ENCODE results near the gene ATP10A. TPM values are rescaled to one million over a fixed set of nuclear protein-coding genes. Genes with fewer than 3 reads are reported as not detected.

The ATP10A gene
- total RNA-seq, 1 experiment from 2014 or later = 2.0 TPM

- Histone ChIP-seq H3K4me3 (ENCODE audit: insufficient read depth, low read depth, low read length) (no peak overlapping the region), H3K36me3 (replicated peaks; ENCODE audit: control insufficient read depth, insufficient read depth, low read length) (no peaks in the 10 kb centered on the region), H3K27me3 (ENCODE audit: control insufficient read depth, insufficient read depth, low read length) (no peaks in the 10 kb centered on the region)
- no peak for DNase-seq
Observed at GRCh38 chr15:25719101-25719985, 143.8 kb downstream of the ATP10A start.

DNA sequence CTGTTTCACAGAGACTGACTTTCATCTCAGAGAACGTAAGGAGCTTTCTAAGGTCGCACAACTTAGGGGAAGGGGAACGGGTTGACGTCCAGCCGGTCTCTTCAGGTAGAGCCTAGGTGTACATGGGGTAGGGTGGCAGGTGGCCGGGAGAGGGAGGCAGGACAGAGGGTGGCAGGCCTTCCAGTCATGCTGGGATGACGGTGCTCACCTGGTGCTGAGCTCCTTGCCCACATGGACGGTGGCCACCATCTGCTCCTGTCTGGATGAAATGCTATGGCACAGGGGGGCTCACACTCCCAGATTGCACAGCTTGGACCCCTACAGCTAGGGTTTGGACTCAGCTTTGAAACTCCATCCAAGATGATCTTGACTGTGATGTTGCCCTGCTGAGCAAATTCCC, 144.5 kb downstream of the ATP10A start:
- H3K27me3 ChIP-seq (ENCODE audit: control insufficient read depth, insufficient read depth, low read length) = no peaks in the 10 kb centered on the region
- H3K36me3 ChIP-seq (replicated peaks; ENCODE audit: control insufficient read depth, insufficient read depth, low read length) = no peaks in the 10 kb centered on the region
- no peak overlapping the region for H3K4me3 ChIP-seq (ENCODE audit: insufficient read depth, low read depth, low read length)
- no peak for DNase-seq

GRCh38 chr15:25718169-25718536, 145.0 kb downstream of the ATP10A start:
- no peak overlapping the region for H3K4me3 ChIP-seq (ENCODE audit: insufficient read depth, low read depth, low read length)
- no peaks in the 10 kb centered on the region for H3K36me3 ChIP-seq (replicated peaks; ENCODE audit: control insufficient read depth, insufficient read depth, low read length)
- DNase-seq = no peak
- no peaks in the 10 kb centered on the region for H3K27me3 ChIP-seq (ENCODE audit: control insufficient read depth, insufficient read depth, low read length)

DNA sequence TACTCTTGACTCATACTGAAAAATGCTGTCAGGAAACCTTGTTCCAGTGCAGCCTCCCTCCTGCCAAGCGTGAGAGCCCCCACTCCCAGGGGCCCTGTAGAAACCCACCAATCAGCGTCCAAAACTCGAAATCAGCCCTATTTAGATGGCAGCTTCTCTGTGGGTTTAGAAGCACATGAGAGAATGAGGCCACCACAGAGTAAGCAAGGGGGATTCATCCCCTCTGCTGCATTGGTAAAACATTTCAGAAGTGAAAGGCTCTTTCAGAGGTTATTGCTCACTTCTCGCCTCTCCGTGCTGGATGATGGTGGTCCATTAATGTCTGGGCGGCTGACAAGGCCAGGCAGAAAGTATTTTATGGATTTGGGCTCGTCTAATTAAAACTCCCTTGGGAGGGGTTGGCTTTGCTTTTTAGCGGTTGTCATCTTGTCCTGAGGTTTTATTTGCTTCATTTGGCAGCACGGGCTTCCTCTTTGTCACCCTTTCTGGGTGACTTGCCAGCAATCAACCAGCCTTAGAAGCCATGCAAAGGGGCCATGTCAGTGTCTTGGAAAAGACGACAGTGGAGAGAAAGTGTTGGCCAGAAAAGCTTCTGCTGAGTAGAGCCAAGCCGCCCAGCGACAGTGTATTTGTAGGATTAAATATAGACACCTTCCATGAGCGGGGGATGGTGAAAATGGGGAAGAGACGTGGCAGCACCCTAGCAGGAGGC, 145.5 kb downstream of the ATP10A start:
- peak; percentile 45 for DNase-seq
- Histone ChIP-seq H3K4me3 (ENCODE audit: insufficient read depth, low read depth, low read length) (no peak overlapping the region), H3K27me3 (ENCODE audit: control insufficient read depth, insufficient read depth, low read length) (no peaks in the 10 kb centered on the region), H3K36me3 (replicated peaks; ENCODE audit: control insufficient read depth, insufficient read depth, low read length) (no peaks in the 10 kb centered on the region)

GRCh38 chr15:25717127-25717456, 146.0 kb downstream of the ATP10A start:
- DNase-seq = no peak
- no peak overlapping the region for H3K4me3 ChIP-seq (ENCODE audit: insufficient read depth, low read depth, low read length)
- no peaks in the 10 kb centered on the region for H3K27me3 ChIP-seq (ENCODE audit: control insufficient read depth, insufficient read depth, low read length)
- H3K36me3 ChIP-seq (replicated peaks; ENCODE audit: control insufficient read depth, insufficient read depth, low read length) = no peaks in the 10 kb centered on the region

DNA sequence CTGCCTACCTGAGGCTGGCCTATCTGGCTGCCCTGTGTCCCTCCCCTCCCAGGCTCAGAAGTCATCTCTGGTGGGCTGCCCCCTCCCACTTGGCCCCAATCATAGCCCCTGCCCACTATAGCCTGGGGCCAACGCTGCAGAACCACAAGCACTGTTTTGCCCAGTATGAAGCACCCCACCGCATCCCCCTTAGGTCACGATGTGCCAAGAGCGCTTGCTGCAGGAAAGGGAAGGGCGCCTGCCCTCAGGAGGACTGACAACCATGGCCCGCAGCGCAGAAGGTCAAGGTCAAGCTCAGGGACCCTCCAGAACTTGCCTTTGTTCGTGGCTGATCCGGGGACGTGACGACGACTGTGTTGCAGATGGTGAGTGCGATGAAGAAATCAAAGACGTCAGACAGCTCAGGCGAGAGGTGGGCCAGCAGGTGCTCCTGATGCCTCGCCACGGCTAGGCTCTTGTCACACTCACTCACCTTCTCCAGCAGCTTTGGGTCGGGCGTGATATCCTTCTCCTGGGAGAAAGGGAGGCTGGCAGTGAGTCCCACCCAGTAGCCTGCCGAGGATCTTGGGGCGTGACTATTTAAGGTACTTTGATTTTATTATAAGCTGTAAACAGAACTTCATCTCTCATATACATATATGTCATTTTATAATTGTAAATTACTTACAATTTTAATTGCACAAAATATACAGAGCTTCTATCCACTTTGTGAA, 146.6 kb downstream of the ATP10A start:
- no peaks in the 10 kb centered on the region for H3K36me3 ChIP-seq (replicated peaks; ENCODE audit: control insufficient read depth, insufficient read depth, low read length)
- DNase-seq = peak; percentile 32
- H3K27me3 ChIP-seq (ENCODE audit: control insufficient read depth, insufficient read depth, low read length) = no peaks in the 10 kb centered on the region
- no peak overlapping the region for H3K4me3 ChIP-seq (ENCODE audit: insufficient read depth, low read depth, low read length)

- no peaks in the 10 kb centered on the region for H3K27me3 ChIP-seq (ENCODE audit: control insufficient read depth, insufficient read depth, low read length)
- no peaks in the 10 kb centered on the region for H3K36me3 ChIP-seq (replicated peaks; ENCODE audit: control insufficient read depth, insufficient read depth, low read length)
- no peak overlapping the region for H3K4me3 ChIP-seq (ENCODE audit: insufficient read depth, low read depth, low read length)
- peak; percentile 41 for DNase-seq
Observed at GRCh38 chr15:25715536-25716413, 147.4 kb downstream of the ATP10A start.

- Histone ChIP-seq H3K27me3 (ENCODE audit: control insufficient read depth, insufficient read depth, low read length) (no peaks in the 10 kb centered on the region), H3K36me3 (replicated peaks; ENCODE audit: control insufficient read depth, insufficient read depth, low read length) (no peaks in the 10 kb centered on the region), H3K4me3 (ENCODE audit: insufficient read depth, low read depth, low read length) (no peak overlapping the region)
- peak; percentile 48 for DNase-seq
Observed at GRCh38 chr15:25714538-25714840, 148.6 kb downstream of the ATP10A start.

GRCh38 chr15:25713736-25714537, 149.2 kb downstream of the ATP10A start:
- no peak overlapping the region for H3K4me3 ChIP-seq (ENCODE audit: insufficient read depth, low read depth, low read length)
- H3K27me3 ChIP-seq (ENCODE audit: control insufficient read depth, insufficient read depth, low read length) = no peaks in the 10 kb centered on the region
- H3K36me3 ChIP-seq (replicated peaks; ENCODE audit: control insufficient read depth, insufficient read depth, low read length) = no peaks in the 10 kb centered on the region
- DNase-seq = peak; percentile 54

DNA sequence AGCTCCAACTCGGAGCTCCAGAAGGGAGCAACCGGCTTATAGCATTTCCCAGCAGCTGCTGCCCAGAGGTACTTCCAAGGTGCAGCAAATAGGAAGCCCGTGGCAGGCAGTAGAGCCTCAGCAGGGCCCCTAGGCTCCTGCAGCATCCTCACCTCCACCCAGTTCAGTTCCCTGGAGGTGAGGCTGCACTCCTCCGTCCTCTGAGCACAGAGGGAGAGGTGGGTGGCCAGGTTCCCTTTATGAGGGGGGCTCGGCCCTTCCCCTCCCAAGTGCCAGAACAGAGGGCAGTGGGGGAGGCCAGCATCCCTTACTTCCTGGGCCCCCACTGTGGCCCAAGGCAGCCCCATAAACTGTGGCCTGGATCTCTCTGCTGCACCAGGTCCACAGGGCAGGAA, 150.2 kb downstream of the ATP10A start:
- peak; percentile 27 for DNase-seq
- H3K4me3 ChIP-seq (ENCODE audit: insufficient read depth, low read depth, low read length) = no peak overlapping the region

DNA sequence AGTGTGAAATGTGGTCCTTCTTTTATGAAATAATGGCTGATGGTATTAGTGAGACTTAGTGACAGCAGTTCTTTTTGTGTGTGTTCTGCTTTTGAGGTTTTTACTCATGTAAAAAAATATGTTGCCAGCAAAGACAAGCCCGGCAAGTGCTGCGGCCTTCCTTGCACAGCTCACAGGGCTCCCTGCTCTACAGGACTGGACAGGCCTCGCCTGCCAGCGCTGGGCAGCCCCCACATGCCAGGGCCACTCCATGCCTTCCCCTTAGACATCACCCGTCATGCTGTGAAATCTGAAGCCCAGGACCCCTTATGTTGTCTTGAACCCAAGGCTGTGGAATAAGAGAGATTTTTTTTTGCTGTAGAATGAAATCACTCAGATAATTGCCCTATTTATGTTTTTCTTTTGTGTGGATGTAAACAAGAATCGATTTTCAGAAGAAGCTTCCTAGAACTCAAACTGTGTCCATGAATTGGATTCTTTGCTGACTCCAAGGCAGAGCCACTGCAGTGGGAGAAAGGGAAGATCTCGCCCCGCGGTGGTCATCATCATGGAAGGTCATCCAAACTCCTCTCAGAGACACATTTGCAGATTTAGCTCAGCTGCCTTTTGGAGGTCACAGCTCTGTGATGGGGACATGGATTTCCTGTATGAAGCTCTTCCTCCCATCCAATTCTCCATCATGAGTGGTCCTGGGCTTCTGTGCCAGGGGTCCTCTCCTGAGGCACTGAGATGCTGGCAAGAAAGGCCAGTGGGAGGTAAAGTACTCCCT, 150.8 kb downstream of the ATP10A start:
- Histone ChIP-seq H3K4me3 (ENCODE audit: insufficient read depth, low read depth, low read length) (no peak overlapping the region), H3K36me3 (replicated peaks; ENCODE audit: control insufficient read depth, insufficient read depth, low read length) (no peaks in the 10 kb centered on the region), H3K27me3 (ENCODE audit: control insufficient read depth, insufficient read depth, low read length) (no peaks in the 10 kb centered on the region)
- DNase-seq = peak; percentile 14

More for the DNA sequence above, 150.2 kb downstream of the ATP10A start:
- Histone ChIP-seq H3K36me3 (replicated peaks; ENCODE audit: control insufficient read depth, insufficient read depth, low read length) (no peaks in the 10 kb centered on the region), H3K27me3 (ENCODE audit: control insufficient read depth, insufficient read depth, low read length) (no peaks in the 10 kb centered on the region)

- Histone ChIP-seq H3K4me3 (ENCODE audit: insufficient read depth, low read depth, low read length) (no peak overlapping the region), H3K36me3 (replicated peaks; ENCODE audit: control insufficient read depth, insufficient read depth, low read length) (no peaks in the 10 kb centered on the region), H3K27me3 (ENCODE audit: control insufficient read depth, insufficient read depth, low read length) (no peaks in the 10 kb centered on the region)
- no peak for DNase-seq
Observed at GRCh38 chr15:25711691-25712090, 151.4 kb downstream of the ATP10A start.

DNA sequence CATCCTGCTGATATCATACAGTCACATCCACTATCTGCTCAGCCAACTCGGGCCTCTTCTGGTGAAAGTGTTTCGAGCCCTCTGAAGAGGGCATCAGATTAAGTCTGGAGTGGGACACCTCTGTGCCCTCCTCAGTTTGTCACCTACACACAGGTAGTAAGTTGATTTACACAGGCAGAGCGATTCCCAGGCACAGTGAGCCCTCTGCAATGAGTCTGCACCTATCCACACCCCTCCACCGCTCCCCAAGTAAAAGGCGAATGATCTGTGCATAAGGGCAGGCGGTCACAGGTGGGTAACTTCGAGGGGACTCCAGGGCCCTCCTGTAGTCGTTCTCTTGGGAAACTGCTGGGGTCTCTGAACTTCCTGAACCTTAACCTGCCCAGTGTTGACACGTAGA, 152.0 kb downstream of the ATP10A start:
- DNase-seq = no peak
- Histone ChIP-seq H3K36me3 (replicated peaks; ENCODE audit: control insufficient read depth, insufficient read depth, low read length) (no peaks in the 10 kb centered on the region), H3K27me3 (ENCODE audit: control insufficient read depth, insufficient read depth, low read length) (no peaks in the 10 kb centered on the region), H3K4me3 (ENCODE audit: insufficient read depth, low read depth, low read length) (no peak overlapping the region)

All from H7 (cell line).